Endothelial cell of umbilical vein (primary cell): ENCODE data around the gene KDM5C. TPM values are rescaled to one million over a fixed set of nuclear protein-coding genes. Genes with fewer than 3 reads are reported as not detected.
A peak's percentile ranks its signal among the peaks of the same experiment; 100 is the strongest.

ENCODE experiments used
- BruUV-seq: library from RNA; stranded (reverse); fragments of 400-500 nt; replicated peaks from 2 replicates; lab custom pipeline; 2021; lab: Mats Ljungman, UMichigan
- CTCF ChIA-PET: fragments of 300-600, 350-600 bp; sonication (Branson Sonifier 250); formaldehyde crosslinking; loops from one replicate; lab custom pipeline; 2021; ENCODE audit warnings: antibody characterized with exemption, inconsistent platforms; lab: Charles Lee
- POLR2A ChIA-PET: fragments of 300-600, 350-600 bp; sonication (Branson Sonifier 250); formaldehyde crosslinking; loops from one replicate; lab custom pipeline; 2021; ENCODE audit warnings: antibody characterized with exemption, inconsistent platforms; lab: Charles Lee
- DNase-seq: peaks from one replicate; pipeline ENCODE4 v3.0.0-alpha.2; 2011; ENCODE audit warnings: low read depth, low spot score
- FAIRE-seq: peaks from 2 replicates; lab custom pipeline; 2011; peaks lifted over from hg19 to GRCh38; lab: Jason Lieb, UNC
- H2AFZ ChIP-seq: 2 replicates; pipeline ENCODE4 v1.6.0; 2012; ENCODE audit warnings: low read depth, low read length, control low read depth, inconsistent platforms
- H3K27ac ChIP-seq: 2 replicates; pipeline ENCODE4 v1.5.1; 2011; ENCODE audit warnings: low read depth, mild to moderate bottlenecking, control low read depth, low read length, moderate library complexity; ENCODE audit not compliant: insufficient read depth
- H3K27me3 ChIP-seq, 2 experiments: 2 replicates each; pipeline versions ENCODE4 v1.6.0 to v1.6.1; 2011; ENCODE audit warnings: low read length in 2 of 2, mixed read lengths in 1 of 2; ENCODE audit not compliant: control insufficient read depth in 2 of 2, insufficient read depth in 2 of 2
- H3K36me3 ChIP-seq, 2 experiments: 2 replicates in 1 of 2; 3 replicates in 1 of 2; pipeline ENCODE4 v1.5.1; 2011; ENCODE audit warnings: low read length in 2 of 2, mild to moderate bottlenecking in 1 of 2, moderate library complexity in 1 of 2; ENCODE audit not compliant: control insufficient read depth in 2 of 2, insufficient read depth in 2 of 2; ENCODE audit errors: extremely low read depth in 1 of 2
- H3K4me1 ChIP-seq: 3 replicates; pipeline ENCODE4 v1.5.1; 2011; ENCODE audit warnings: mild to moderate bottlenecking, low read length; ENCODE audit not compliant: control insufficient read depth, insufficient read depth; ENCODE audit errors: extremely low read depth
- H3K4me2 ChIP-seq: 2 replicates; pipeline ENCODE4 v1.6.1; 2011; ENCODE audit warnings: low read length, control low read depth, mixed read lengths; ENCODE audit not compliant: insufficient read depth
- H3K4me3 ChIP-seq, 3 experiments: fragments of 200-600 bp in 1 of 3; sonication (generic), shearing (Covaris generic) in 1 of 3; replicated peaks in 1 of 3; 2 replicates each; pipeline ENCODE4 v1.5.1; 2011 to 2016; ENCODE audit warnings: control low read depth in 3 of 3, low read length in 3 of 3, mild to moderate bottlenecking in 2 of 3, inconsistent platforms in 1 of 3, low read depth in 1 of 3, moderate library complexity in 1 of 3; ENCODE audit not compliant: insufficient read depth in 1 of 3
- H3K79me2 ChIP-seq: 2 replicates; pipeline ENCODE4 v1.6.0; 2012; ENCODE audit warnings: low read length, inconsistent platforms; ENCODE audit not compliant: control insufficient read depth, insufficient read depth
- H3K9ac ChIP-seq: replicated peaks from 2 replicates; pipeline ENCODE3; 2011; ENCODE audit warnings: low read length, control low read depth; ENCODE audit not compliant: insufficient read depth; ENCODE audit errors: extremely low read depth
- H3K9me1 ChIP-seq: replicated peaks from 3 replicates; pipeline ENCODE4 v1.6.0; 2011; ENCODE audit warnings: mild to moderate bottlenecking, low read length; ENCODE audit not compliant: control insufficient read depth, insufficient read depth; ENCODE audit errors: extremely low read depth
- H3K9me3 ChIP-seq: replicated peaks from 2 replicates; pipeline ENCODE4 v1.5.1; 2012; ENCODE audit warnings: low read length, inconsistent platforms; ENCODE audit not compliant: control insufficient read depth, insufficient read depth
- H4K20me1 ChIP-seq: replicated peaks from 2 replicates; pipeline ENCODE3; 2011; ENCODE audit warnings: mild to moderate bottlenecking, low read length; ENCODE audit not compliant: control insufficient read depth, insufficient read depth; ENCODE audit errors: extremely low read depth
- EZH2 ChIP-seq: IDR thresholded peaks from 2 replicates; pipeline ENCODE4 v1.6.1; 2012; ENCODE audit warnings: borderline replicate concordance, low read depth, mild to moderate bottlenecking, moderate library complexity, low read length, inconsistent platforms; ENCODE audit not compliant: severe bottlenecking
- MYC ChIP-seq: IDR thresholded peaks from one replicate; pipeline ENCODE4 v1.6.1; 2011; ENCODE audit warnings: mild to moderate bottlenecking, low read depth, low read length
- POLR2A ChIP-seq: IDR thresholded peaks from 2 replicates; pipeline ENCODE4 v1.6.1; 2012; ENCODE audit warnings: low read depth, mild to moderate bottlenecking, control low read depth, low read length
- POLR2AphosphoS5 ChIP-seq: IDR thresholded peaks from 2 replicates; pipeline ENCODE4 v1.6.1; 2012; ENCODE audit warnings: low read depth, mild to moderate bottlenecking, control low read depth, low read length, moderate library complexity; ENCODE audit not compliant: insufficient read depth
- dilution Hi-C: fragments of 300-500 bp; cut with MboI; formaldehyde crosslinking; loops from one replicate; pipeline ENCODE4 v1.15.0; 2019; ENCODE audit warnings: low sequenced_read_pairs; ENCODE audit not compliant: extremely low pct_ligation_motif_present
- intact Hi-C: fragments of 100-400 bp; cut with micrococcal nuclease; formaldehyde crosslinking; loops from one replicate; pipeline ENCODE4 v1.10.0; 2022
- polyA plus RNA-seq, 4 experiments: library from polyadenylated mRNA; depleted of rRNA in 3 of 4; stranded (reverse) in 3 of 4; unstranded in 1 of 4; fragments of >200 nt; gene quantifications; 2 replicates each; pipeline versions ENCODE4 v1.2.1 to v1.2.3, GENCODE V29; 2011 to 2012; ENCODE audit warnings: missing spikeins in 1 of 4
- total RNA-seq: library from RNA; stranded (reverse); gene quantifications from 2 replicates; pipeline ENCODE4 v1.2.3, GENCODE V29; 2021
- TF ChIP-seq, protein P1 (sequence below), 2 donors: IDR thresholded peaks; 1 replicate in 1 of 2; 2 replicates in 1 of 2; pipeline ENCODE4 v1.5.1; 2011; ENCODE audit warnings: low read length in 2 of 2, mild to moderate bottlenecking in 2 of 2, moderate library complexity in 2 of 2, control low read depth in 1 of 2, inconsistent platforms in 1 of 2, low read depth in 1 of 2; ENCODE audit not compliant: insufficient read depth in 1 of 2; ENCODE audit errors: extremely low read depth in 1 of 2
- TF ChIP-seq, protein P2 (sequence below): IDR thresholded peaks from 2 replicates; pipeline ENCODE4 v1.6.1; 2011; ENCODE audit not compliant: insufficient read depth, insufficient read length

KDM5C gene
- total and polyA plus RNA-seq, 2 donors (not counting 3 experiments of a cell fraction or from before 2014, with no cell fraction given): 44.7 to 78.7 TPM

DNA sequence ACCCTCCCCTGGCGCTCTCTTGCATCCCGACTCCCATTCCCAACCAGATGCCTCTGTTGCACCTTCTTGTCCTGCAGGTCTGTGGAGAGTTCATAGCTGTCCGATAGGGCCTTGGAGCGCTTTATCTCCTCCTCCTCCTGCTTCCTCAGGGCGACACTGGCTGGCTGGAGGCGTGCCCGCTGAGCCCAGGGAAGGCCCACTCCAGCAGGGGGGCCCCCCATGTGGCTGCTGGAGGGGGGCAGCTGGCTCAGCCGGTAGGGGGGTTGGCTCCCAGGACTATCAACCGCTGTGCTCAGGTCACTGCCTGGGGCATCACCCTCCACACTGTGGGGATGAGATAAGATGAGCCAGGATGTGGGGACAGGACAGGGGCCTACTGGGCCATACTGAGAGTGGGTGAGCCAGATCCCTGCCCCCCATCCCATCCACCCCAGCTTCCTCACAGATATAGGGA, 30.8 kb upstream of the KDM5C start:
- no peak for FAIRE-seq
- Histone ChIP-seq H3K9me3 (no peaks in the 10 kb centered on the region), H4K20me1 (no peaks in the 10 kb centered on the region), H3K9ac (no peak overlapping the region), H3K27ac (no peak overlapping the region), H3K4me1 (no peaks in the 10 kb centered on the region), H3K79me2 (no peaks in the 10 kb centered on the region), H3K4me3 (no peak overlapping the region), H3K9me1 (no peaks in the 10 kb centered on the region), H2AFZ (no peak overlapping the region), H3K36me3 (no peaks in the 10 kb centered on the region), H3K27me3 (no peaks in the 10 kb centered on the region), H3K4me2 (no peak overlapping the region)
- TF ChIP-seq, protein P1, sequence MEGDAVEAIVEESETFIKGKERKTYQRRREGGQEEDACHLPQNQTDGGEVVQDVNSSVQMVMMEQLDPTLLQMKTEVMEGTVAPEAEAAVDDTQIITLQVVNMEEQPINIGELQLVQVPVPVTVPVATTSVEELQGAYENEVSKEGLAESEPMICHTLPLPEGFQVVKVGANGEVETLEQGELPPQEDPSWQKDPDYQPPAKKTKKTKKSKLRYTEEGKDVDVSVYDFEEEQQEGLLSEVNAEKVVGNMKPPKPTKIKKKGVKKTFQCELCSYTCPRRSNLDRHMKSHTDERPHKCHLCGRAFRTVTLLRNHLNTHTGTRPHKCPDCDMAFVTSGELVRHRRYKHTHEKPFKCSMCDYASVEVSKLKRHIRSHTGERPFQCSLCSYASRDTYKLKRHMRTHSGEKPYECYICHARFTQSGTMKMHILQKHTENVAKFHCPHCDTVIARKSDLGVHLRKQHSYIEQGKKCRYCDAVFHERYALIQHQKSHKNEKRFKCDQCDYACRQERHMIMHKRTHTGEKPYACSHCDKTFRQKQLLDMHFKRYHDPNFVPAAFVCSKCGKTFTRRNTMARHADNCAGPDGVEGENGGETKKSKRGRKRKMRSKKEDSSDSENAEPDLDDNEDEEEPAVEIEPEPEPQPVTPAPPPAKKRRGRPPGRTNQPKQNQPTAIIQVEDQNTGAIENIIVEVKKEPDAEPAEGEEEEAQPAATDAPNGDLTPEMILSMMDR (IDR thresholded peaks at IDR 0.05; ENCODE audit: extremely low read depth in 1 of 2, insufficient read depth in 1 of 2, low read depth in 1 of 2, low read length in 2 of 2): no peak
- TF ChIP-seq POLR2AphosphoS5 (no peak), MYC (no peak), EZH2 (no peak), POLR2A (no peak)
- TF ChIP-seq, protein P2, sequence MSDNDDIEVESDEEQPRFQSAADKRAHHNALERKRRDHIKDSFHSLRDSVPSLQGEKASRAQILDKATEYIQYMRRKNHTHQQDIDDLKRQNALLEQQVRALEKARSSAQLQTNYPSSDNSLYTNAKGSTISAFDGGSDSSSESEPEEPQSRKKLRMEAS: no peak
- dilution Hi-C loops (no loop called here), intact Hi-C loops (no loop called here)
- ChIA-PET CTCF (no interaction called here), POLR2A (no interaction called here)
- peak; percentile 1 for DNase-seq
- BruUV-seq: no TSS peak
